SHP77 treated with DMSO at 0.1 percent for 48 hours (cell line): ENCODE results near the gene GTPBP2.

Experiments used
- DNase-seq: peaks from one replicate; lab custom pipeline; 2025; lab: John Stamatoyannopoulos, UW

The GTPBP2 gene, protein sequence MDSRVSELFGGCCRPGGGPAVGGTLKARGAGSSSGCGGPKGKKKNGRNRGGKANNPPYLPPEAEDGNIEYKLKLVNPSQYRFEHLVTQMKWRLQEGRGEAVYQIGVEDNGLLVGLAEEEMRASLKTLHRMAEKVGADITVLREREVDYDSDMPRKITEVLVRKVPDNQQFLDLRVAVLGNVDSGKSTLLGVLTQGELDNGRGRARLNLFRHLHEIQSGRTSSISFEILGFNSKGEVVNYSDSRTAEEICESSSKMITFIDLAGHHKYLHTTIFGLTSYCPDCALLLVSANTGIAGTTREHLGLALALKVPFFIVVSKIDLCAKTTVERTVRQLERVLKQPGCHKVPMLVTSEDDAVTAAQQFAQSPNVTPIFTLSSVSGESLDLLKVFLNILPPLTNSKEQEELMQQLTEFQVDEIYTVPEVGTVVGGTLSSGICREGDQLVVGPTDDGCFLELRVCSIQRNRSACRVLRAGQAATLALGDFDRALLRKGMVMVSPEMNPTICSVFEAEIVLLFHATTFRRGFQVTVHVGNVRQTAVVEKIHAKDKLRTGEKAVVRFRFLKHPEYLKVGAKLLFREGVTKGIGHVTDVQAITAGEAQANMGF

DNA sequence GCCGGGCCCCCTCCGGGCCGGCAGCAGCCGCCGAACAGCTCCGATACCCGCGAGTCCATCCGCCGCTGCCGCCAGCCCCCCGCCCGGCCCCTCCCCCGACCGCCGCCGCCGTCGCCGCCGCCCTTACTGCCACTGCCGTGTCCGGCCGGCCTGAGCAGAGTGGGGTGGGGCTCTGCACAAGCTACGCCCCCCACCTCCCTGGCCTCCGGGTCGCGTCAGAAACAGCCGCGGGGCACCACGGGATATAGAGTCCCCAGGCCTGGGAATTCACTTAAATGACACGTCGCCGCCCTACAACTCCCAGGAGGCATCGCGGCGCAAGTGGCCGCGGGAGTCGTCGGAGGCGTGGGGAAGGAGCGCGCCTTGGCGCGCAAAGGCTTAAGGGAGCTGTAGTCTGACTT, at the start of gene GTPBP2:
TSS of gene GTPBP2 (minus strand) at position 161 of the 401 bp plus-strand sequence. CDS start at position 59, 102 bp downstream.
- peak; percentile 96 for DNase-seq

DNA sequence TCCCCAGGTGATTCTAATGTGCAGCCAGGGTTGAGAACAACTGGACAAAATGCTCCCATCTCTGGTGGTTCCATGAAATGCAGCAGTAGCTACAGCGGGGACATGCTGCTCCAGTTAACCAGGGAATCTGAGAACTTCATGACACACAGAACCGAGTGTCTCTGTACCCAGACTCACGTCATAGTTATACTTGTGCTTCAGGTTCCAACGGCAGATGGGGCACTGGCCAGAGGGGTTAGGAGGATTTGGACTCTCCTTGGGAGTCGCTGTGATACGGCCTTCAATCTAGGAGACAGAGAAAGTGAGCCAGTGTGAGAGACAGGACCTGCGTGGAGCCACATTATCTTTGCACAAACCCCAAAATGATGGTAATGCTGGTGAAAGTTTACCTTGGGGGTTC, 49.3 kb upstream of the GTPBP2 start:
- DNase-seq, result no peak

- no peak for DNase-seq
Observed at GRCh38 chr6:43677759-43678158, 48.7 kb upstream of the GTPBP2 start.

DNA sequence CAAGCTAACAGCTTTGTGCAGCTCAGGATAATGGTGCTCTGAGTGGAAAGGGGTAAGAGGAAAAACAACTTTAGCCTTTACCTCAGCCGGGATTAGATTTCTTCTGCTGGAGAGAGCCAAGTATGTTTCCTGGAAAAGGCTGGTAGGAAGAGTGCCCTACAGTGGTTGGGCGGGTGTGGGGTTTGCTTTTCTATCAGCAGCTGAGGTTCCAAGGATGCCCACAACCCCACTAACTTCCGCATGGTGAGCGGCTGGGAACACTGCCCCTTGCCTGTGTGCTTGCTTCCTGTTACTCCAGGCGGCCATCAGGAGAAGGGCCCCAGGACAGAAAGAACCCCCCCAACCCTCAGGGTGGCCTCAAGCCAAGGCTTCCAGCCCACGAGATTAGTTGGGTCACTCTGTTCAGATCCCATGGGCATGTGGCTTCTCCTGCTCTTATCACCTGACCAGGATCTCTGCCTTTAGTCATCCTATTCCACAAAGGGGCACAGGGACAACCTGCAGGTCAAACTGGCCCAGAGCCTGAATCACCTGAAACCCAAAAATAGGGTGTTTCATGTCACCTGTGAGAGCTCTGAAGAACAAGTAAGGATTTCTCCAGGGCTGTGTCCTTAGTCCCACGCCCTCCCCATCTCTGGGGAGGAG, 48.0 kb upstream of the GTPBP2 start:
- no peak for DNase-seq

- no peak for DNase-seq
Observed at GRCh38 chr6:43674921-43675320, 45.9 kb upstream of the GTPBP2 start.

DNA sequence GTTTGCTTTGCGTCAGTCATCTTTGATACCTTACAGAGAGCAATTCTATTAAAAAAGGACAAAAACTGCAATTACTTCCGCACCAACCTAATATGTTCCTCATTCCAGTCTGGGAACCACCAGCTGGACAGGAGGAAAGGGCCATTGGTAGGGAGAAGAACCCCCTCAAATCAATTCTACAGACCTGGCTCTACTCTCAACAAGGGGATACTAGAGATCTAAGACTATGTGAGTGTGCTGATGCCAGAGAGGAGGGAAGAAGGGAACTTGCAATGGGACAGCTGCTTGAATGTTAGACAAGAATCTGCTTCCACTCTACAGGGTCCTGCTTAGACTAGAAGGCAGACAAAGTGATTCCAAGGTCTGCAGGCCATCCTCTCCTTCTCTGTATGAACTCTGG, 45.2 kb upstream of the GTPBP2 start:
- DNase-seq, result no peak

GRCh38 chr6:43673444-43674084, 44.5 kb upstream of the GTPBP2 start:
- DNase-seq, result no peak

GRCh38 chr6:43671801-43672690, 43.0 kb upstream of the GTPBP2 start:
- no peak for DNase-seq

DNA sequence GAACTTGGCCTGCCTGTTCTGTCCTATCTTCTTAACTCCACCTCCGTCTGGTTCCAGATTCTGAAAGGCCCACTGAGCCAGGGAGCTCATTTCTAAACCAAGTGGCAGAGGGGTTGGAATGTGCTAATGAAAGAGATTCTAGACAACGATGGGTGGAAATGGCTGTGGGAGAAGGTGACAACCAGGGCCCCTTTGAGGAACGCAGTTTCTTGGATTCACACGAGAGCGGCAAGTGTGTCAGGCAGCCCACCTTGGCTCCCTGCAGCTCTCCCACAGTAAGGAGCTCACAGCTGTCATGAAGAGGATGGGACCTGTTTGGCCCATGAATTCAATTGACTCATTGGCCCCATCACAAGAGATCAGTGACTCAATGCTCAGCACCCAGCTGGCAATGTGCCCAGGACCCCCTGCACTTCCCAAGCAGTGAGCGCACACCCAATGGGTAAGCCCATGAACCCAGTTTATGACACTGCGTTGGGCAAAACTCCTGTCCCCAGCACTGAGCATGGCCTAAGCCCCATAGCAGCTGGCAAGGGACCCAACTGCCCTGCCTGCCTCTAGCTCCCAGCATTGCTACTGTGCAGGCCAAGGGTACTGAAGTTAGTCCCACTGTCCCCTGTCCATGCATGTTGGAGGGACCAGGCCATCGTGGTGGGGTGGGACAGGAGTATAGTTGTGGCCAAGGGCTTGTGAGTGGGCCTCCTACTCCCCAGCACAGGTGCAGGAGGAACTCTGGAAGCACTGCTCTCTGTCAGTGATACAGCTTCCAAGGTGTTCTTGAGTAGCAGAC, 42.1 kb upstream of the GTPBP2 start:
- DNase-seq, result no peak

DNA sequence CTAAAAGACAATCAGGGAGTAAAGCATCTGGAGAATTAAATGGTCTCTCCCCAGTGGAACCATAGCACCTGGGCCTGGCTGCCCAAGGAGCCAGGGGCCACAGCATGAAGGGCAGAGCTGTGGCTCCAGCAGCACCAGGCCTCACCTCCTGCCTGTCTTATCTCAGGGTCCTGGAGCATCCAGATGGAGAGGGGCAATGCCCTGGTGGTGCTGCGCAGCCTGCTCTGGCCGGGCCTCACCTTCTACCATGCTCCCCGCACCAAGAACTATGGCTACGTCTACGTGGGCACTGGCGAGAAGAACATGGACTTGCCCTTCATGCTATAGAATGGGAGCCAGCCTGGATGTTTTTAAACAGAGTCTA, 41.5 kb upstream of the GTPBP2 start:
- DNase-seq, result no peak

- DNase-seq, result no peak
Observed at GRCh38 chr6:43669922-43670622, 41.0 kb upstream of the GTPBP2 start.

GRCh38 chr6:43669050-43669921, 40.2 kb upstream of the GTPBP2 start:
- no peak for DNase-seq

DNA sequence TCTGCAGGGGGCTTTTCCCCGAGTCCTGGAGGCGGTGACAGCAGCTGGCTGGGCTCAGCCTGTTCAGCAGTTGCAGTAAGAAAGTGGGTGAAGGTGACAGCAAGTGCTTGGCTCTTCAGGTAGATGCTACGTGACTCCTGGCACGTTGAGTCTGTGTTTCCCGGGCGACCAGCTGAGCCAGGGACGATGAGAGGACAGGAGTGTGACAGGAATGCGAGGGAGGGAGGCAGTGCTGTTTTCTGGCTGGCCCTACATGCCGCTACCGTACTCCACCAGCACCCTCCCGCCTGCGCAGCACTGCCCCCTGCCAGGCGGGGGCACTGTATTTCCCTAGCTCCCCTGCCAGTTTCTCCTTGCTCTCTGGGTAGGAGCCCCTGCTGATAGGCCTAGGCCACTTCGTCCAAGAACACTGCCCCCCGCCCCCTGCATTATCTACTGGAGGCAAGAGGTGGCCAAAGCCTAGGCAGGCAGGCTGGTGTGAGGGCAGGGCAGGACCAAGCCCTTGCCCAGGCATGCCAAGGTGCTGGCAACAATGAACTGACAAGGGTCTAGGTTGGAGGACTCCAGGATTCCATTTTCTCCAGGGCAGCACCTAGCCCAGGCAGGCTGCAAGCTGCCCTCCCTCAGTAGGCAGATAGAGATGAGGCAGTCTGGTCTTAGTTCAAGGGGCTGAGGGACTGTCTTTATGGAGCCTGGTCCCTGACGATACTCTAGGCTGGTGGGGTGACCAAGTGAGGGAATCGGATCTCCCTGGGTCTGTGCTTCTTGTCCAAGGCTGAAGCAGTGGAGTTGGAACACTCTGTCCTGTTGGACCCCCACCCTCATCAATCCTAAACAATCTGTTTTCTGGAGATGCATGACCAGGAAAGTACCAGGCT, 39.3 kb upstream of the GTPBP2 start:
- DNase-seq, result peak; percentile 25

- peak; percentile 60 for DNase-seq
Observed at GRCh38 chr6:43667245-43668150, 38.4 kb upstream of the GTPBP2 start.

DNA sequence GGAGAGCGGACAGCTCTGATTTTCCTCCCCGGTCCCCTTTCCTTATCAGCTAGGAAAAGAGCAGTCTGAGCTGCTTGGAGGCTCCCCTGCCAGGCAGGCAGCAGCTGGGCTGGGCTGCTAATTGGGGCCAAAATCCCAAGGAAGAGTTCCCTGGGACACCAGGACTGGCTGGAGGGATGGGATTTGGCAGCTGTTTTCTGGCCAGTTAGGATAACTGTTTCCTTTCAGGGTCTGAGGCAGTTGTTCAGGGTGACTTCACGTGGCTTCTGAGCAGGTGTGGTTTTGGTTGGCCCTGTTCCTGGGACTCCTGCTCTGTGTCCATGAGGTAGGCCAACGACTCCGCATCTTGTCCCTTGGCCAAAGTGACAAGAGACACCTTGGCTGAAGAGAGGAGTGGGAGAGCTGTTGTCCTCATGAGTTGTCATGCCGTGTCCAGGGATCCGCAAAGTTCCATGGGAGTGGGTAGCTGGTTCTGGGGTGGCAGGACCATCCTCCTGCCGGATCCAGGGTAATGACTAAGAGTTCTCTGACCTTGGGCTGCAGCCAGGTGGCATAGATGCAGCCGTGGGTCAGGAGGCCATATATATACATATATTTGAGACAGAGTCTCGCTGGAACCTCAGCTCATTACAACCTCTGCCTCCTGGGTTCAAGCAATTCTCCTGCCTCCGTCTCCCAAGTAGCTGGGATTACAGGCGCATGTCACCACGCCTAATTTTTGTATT, 37.3 kb upstream of the GTPBP2 start:
- DNase-seq, result no peak

DNA sequence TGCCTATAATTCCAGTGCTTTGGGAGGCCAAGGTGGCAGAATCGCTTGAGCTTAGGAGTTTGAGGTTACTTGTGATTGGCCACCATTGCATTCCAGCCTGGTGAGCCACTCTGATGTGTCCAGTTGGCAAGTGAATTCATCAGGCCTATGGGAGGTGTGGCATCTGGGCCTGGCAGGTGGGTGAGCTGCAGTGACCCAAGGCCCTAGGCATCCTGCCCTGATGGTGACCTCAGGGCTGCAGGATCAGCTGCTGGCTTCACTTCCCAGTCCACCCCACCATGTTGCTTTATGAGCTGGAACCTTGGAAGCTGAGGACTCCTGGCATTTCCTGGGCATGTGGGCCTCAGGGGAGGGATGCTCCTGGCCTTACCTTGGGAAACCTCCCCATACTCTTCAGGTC, 36.3 kb upstream of the GTPBP2 start:
- DNase-seq, result no peak
